ENCODE results near the gene MYOT.

GRCh38 chr5:137822158-137822764, 45.4 kb upstream of the MYOT start:
- peak; percentile 17 to 51 for TF ChIP-seq CTCF (IDR thresholded peaks at IDR 0.05; ENCODE audit: extremely low read depth in 1 of 2, insufficient read depth in 1 of 2, low read depth in 1 of 2, low read length in 2 of 2)
- no peak for TF ChIP-seq MAX (IDR thresholded peaks at IDR 0.05; ENCODE audit: insufficient read depth, insufficient read length)
- no peak for TF ChIP-seq EZH2 (IDR thresholded peaks at IDR 0.05; ENCODE audit: borderline replicate concordance, low read depth, low read length, severe bottlenecking)
- TF ChIP-seq POLR2A (IDR thresholded peaks at IDR 0.05; ENCODE audit: low read depth, low read length), result no peak
- no peak for TF ChIP-seq POLR2AphosphoS5 (IDR thresholded peaks at IDR 0.05; ENCODE audit: insufficient read depth, low read depth, low read length)
- no peak for TF ChIP-seq FOS (IDR thresholded peaks at IDR 0.05; ENCODE audit: borderline replicate concordance, insufficient read depth, low read length)
- no peak for TF ChIP-seq MYC (IDR thresholded peaks at IDR 0.05; ENCODE audit: low read depth, low read length)
- TF ChIP-seq GATA2 (IDR thresholded peaks at IDR 0.05; ENCODE audit: insufficient read depth, insufficient read length, low read depth, low read length), result no peak
- TF ChIP-seq JUN (IDR thresholded peaks at IDR 0.05; ENCODE audit: borderline replicate concordance, insufficient read depth, insufficient read length, low read depth), result no peak

All from endothelial cell of umbilical vein (primary cell).